HCT116 (cell line): ENCODE data around the gene DUSP6. TPM values are rescaled to one million over a fixed set of nuclear protein-coding genes. Genes with fewer than 3 reads are reported as not detected.
A peak's percentile ranks its signal among the peaks of the same experiment; 100 is the strongest.

Experiments
- ATAC-seq: fragments of 200-7000 bp; cut with Tn5 transposase; 2 replicates; pipeline ENCODE4 v1.9.1; 2020; ENCODE audit warnings: mild to moderate bottlenecking, moderate library complexity
- Bru-seq: library from RNA; stranded (reverse); fragments of 400-500 nt; gene quantifications from one replicate; lab custom pipeline; 2021; lab: Mats Ljungman, UMichigan
- BruChase-seq, 2 experiments: library from RNA; stranded (reverse); fragments of 400-500 nt; gene quantifications; one replicate each; lab custom pipeline; 2021; lab: Mats Ljungman, UMichigan
- BruUV-seq: library from RNA; stranded (reverse); fragments of 400-500 nt; replicated peaks from 2 replicates; lab custom pipeline; 2021; lab: Mats Ljungman, UMichigan
- CTCF ChIA-PET: fragments of 300-600 bp; sonication (Branson Sonifier 250); formaldehyde crosslinking; loops from one replicate; lab custom pipeline; 2021; ENCODE audit warnings: antibody characterized with exemption; lab: Charles Lee
- POLR2A ChIA-PET: fragments of 300-600, 350-600 bp; sonication (Branson Sonifier 250); formaldehyde crosslinking; loops from one replicate; lab custom pipeline; 2021; ENCODE audit warnings: antibody characterized with exemption; lab: Charles Lee
- RAD21 ChIA-PET, 2 experiments: fragments of 300-600 bp; sonication (Branson Sonifier 250); formaldehyde crosslinking; loops; one replicate each; lab custom pipeline; 2023; ENCODE audit warnings: low total read pairs in 2 of 2; ENCODE audit not compliant: uncharacterized antibody in 2 of 2, unreplicated experiment in 2 of 2, low non-redundant PET in 1 of 2; lab: Charles Lee
- DNase-seq: peaks from one replicate; pipeline ENCODE4 v3.0.0-alpha.2; 2010; ENCODE audit warnings: low read depth, low spot score
- H2AFZ ChIP-seq: fragments of 200-600 bp; shearing (Covaris generic), sonication (generic); 2 replicates; pipeline ENCODE4 v1.6.1; 2017; ENCODE audit warnings: low read depth, mixed run types, mixed read lengths, antibody characterized with exemption, low read length; ENCODE audit not compliant: poor library complexity, severe bottlenecking
- H3K27ac ChIP-seq: 2 replicates; pipeline ENCODE4 v1.5.1; 2012; ENCODE audit warnings: low read depth, low read length
- H3K27me3 ChIP-seq: fragments of 200-600 bp; sonication (generic); 2 replicates; pipeline ENCODE4 v1.6.1; 2016; ENCODE audit warnings: mixed run types, low read length, mixed read lengths; ENCODE audit not compliant: insufficient read depth
- H3K36me3 ChIP-seq, 2 experiments: fragments of 200-500 bp in 1 of 2; fragments of 200-600 bp in 1 of 2; sonication (Bioruptor generic) in 1 of 2; sonication (generic) in 1 of 2; 2 replicates each; pipeline versions ENCODE4 v1.5.1 to v1.6.1; 2014 to 2016; ENCODE audit warnings: low read length in 2 of 2, inconsistent platforms in 1 of 2, mixed read lengths in 1 of 2, mixed run types in 1 of 2; ENCODE audit not compliant: insufficient read depth in 2 of 2, control insufficient read depth in 1 of 2
- H3K4me1 ChIP-seq, 2 experiments: fragments of 200-600 bp in 1 of 2; sonication (generic) in 1 of 2; 2 replicates each; pipeline versions ENCODE4 v1.5.1 to v1.6.1; 2012 to 2017; ENCODE audit warnings: low read length in 2 of 2, inconsistent platforms in 1 of 2, mild to moderate bottlenecking in 1 of 2, mixed read lengths in 1 of 2, mixed run types in 1 of 2, moderate library complexity in 1 of 2; ENCODE audit not compliant: insufficient read depth in 2 of 2, control insufficient read depth in 1 of 2
- H3K4me2 ChIP-seq: fragments of 200-600 bp; sonication (generic); 2 replicates; pipeline ENCODE4 v1.6.1; 2017; ENCODE audit warnings: mixed run types, low read length, mixed read lengths
- H3K4me3 ChIP-seq, 2 experiments: fragments of 200-600 bp in 1 of 2; sonication (generic) in 1 of 2; replicated peaks in 1 of 2; 2 replicates each; pipeline ENCODE4 v1.5.1; 2011 to 2016; ENCODE audit warnings: low read length in 2 of 2, control low read depth in 1 of 2, low read depth in 1 of 2, mild to moderate bottlenecking in 1 of 2, mixed read lengths in 1 of 2, mixed run types in 1 of 2
- H3K79me2 ChIP-seq: fragments of 200-600 bp; sonication (generic); 2 replicates; pipeline ENCODE4 v1.6.1; 2017; ENCODE audit warnings: mild to moderate bottlenecking, mixed run types, low read length, moderate library complexity, mixed read lengths; ENCODE audit not compliant: insufficient read depth
- H3K9ac ChIP-seq: fragments of 200-600 bp; sonication (generic); 2 replicates; pipeline ENCODE4 v1.6.1; 2016; ENCODE audit warnings: low read length, mixed read lengths
- H3K9me2 ChIP-seq: fragments of 200-600 bp; sonication (generic), shearing (Covaris generic); 2 replicates; pipeline ENCODE4 v1.6.1; 2017; ENCODE audit warnings: mixed run types, mild to moderate bottlenecking, moderate library complexity; ENCODE audit not compliant: insufficient read depth
- H3K9me3 ChIP-seq, 2 experiments: fragments of 200-500 bp in 1 of 2; fragments of 200-600 bp in 1 of 2; sonication (Bioruptor generic) in 1 of 2; sonication (generic) in 1 of 2; 2 replicates each; pipeline ENCODE4 v1.6.1; 2014 to 2017; ENCODE audit warnings: low read length in 2 of 2, mixed read lengths in 2 of 2, inconsistent platforms in 1 of 2, low read depth in 1 of 2, mild to moderate bottlenecking in 1 of 2, mixed run types in 1 of 2, moderate library complexity in 1 of 2; ENCODE audit not compliant: control insufficient read depth in 1 of 2, insufficient read depth in 1 of 2
- H4K20me1 ChIP-seq: fragments of 200-600 bp; sonication (generic), shearing (Covaris generic); 2 replicates; pipeline ENCODE4 v1.6.1; 2017; ENCODE audit warnings: mixed run types, mild to moderate bottlenecking, moderate library complexity; ENCODE audit not compliant: insufficient read depth
- ELF1 ChIP-seq: IDR thresholded peaks from 2 replicates; pipeline ENCODE4 v1.6.1; 2012; ENCODE audit warnings: low read depth, borderline replicate concordance
- POLR2AphosphoS5 ChIP-seq: IDR thresholded peaks from 2 replicates; pipeline ENCODE4 v1.6.1; 2011; ENCODE audit warnings: mild to moderate bottlenecking, low read depth, low read length, moderate library complexity
- TCF7L2 ChIP-seq: IDR thresholded peaks from 2 replicates; pipeline ENCODE4 v1.7.0; 2011; ENCODE audit warnings: borderline replicate concordance, inconsistent platforms; ENCODE audit not compliant: insufficient read depth, insufficient read length; ENCODE audit errors: extremely low read depth
- YY1 ChIP-seq: IDR thresholded peaks from 2 replicates; pipeline ENCODE4 v1.6.1; 2011; ENCODE audit warnings: low read length, low read depth, moderate library complexity, mild to moderate bottlenecking; ENCODE audit not compliant: insufficient replicate concordance; ENCODE audit errors: extremely low read depth
- ZBTB33 ChIP-seq: IDR thresholded peaks from 2 replicates; pipeline ENCODE4 v1.6.1; 2011; ENCODE audit warnings: mild to moderate bottlenecking, low read length, moderate library complexity; ENCODE audit not compliant: insufficient replicate concordance; ENCODE audit errors: extremely low read depth
- ZNF274 ChIP-seq: fragments of 200-500 bp; sonication (Bioruptor generic); IDR thresholded peaks from 2 replicates; pipeline ENCODE4 v1.6.1; 2014; ENCODE audit warnings: mild to moderate bottlenecking, low read depth, low read length, inconsistent platforms
- intact Hi-C: fragments of 100-400 bp; cut with micrococcal nuclease; formaldehyde crosslinking; loops from 2 replicates; pipeline ENCODE4 v1.10.0; 2022
- long read RNA-seq: library from polyadenylated mRNA; unstranded; transcript quantifications from one replicate; pipeline ENCODE4 v2.0.0, GENCODE V29; 2021; ENCODE audit not compliant: unreplicated experiment
- polyA plus RNA-seq: library from polyadenylated mRNA; unstranded; fragments of >200 nt; gene quantifications from 2 replicates; pipeline ENCODE4 v1.2.1, GENCODE V29; 2012; ENCODE audit warnings: missing spikeins
- total RNA-seq: library from RNA; stranded (reverse); gene quantifications from one replicate; pipeline ENCODE4 v1.2.1, GENCODE V29; 2021; ENCODE audit not compliant: unreplicated experiment

The DUSP6 gene
- total RNA-seq (219 TPM), Bru-seq, nascent RNA (percentile 99 among the genes with signal in this experiment), BruChase-seq, experiment 1, labeled RNA remaining after a 6-hour chase (percentile 77 among the genes with signal in this experiment), BruChase-seq, experiment 2, labeled RNA remaining after a 2-hour chase (percentile 98 among the genes with signal in this experiment)
- 249 and 297 TPM in 2 replicates for polyA plus RNA-seq
- long read RNA-seq, full-length matches to known transcripts: 216 of 247 reads
- long read RNA-seq, partial matches to known transcripts: 4 of 247 reads
- long read RNA-seq, other reads (novel, unspliced or antisense): 27 of 247 reads

- peaks cover 49% of the 10 kb centered on the region for H3K79me2 ChIP-seq
- intact Hi-C loops: loop anchor here (1.0 to 5.0 kb wide), 6 partner anchors 109 to 420 kb away; partner anchors contain the start of gene POC1B
- peak within 1 kb of the TSS; percentile 90 to 94 for H3K4me3 ChIP-seq
- peak; percentile 75 for ATAC-seq
- peaks cover 44 to 57% of the 10 kb centered on the region in 2 experiments for H3K4me1 ChIP-seq
- H3K27me3 ChIP-seq: no peaks in the 10 kb centered on the region
- H3K9ac ChIP-seq: peak within 1 kb of the TSS; percentile 84
- no peak within 1 kb of the TSS for H2AFZ ChIP-seq
- H3K9me2 ChIP-seq: no peaks in the 10 kb centered on the region
- H3K4me2 ChIP-seq: peak within 1 kb of the TSS; percentile 92
- DNase-seq: peak; percentile 99
- H3K27ac ChIP-seq: peak within 1 kb of the TSS; percentile 99
- CTCF ChIA-PET: interaction anchor here (0.8 to 1.3 kb wide), 2 partner anchors 13 to 333 kb away, joined by 3 to 4 read pairs; no protein-coding TSS in a partner anchor
- peaks cover 4% of the 10 kb centered on the region; the same call in 1 of the 2 replicates for H4K20me1 ChIP-seq
- TF ChIP-seq YY1 (peak; percentile 31), ELF1 (no peak), ZBTB33 (peak; percentile 34), POLR2AphosphoS5 (peak; percentile 66; the same call in 1 of the 2 replicates), TCF7L2 (peak; percentile 87), ZNF274 (no peak)
- TSS peak; percentile 75 for BruUV-seq
- H3K36me3 ChIP-seq: peaks cover 23 to 25% of the 10 kb centered on the region in 2 experiments
- RAD21 ChIA-PET: interaction anchor here in 1 of 2 experiments (0.8 kb wide), 1 partner anchor 23 kb away, joined by 3 read pairs; no protein-coding TSS in a partner anchor
- POLR2A ChIA-PET: interaction anchor here (0.7 to 3.2 kb wide), 30 partner anchors 12 to 621 kb away, joined by 3 to 17 read pairs (median 4); partner anchors contain the start of gene GALNT4
- H3K9me3 ChIP-seq: no peaks in the 10 kb centered on the region
Observed at GRCh38 chr12:89352492-89353187, at the start of gene DUSP6. Gene DUSP6, minus strand, starts transcription at chr12:89352501. Its CDS starts 462 bp downstream, at chr12:89352039.
